Hindlimb muscle (tissue), 1 donor: ENCODE results near the gene LSM14B. TPM values are rescaled to one million over a fixed set of nuclear protein-coding genes. Genes with fewer than 3 reads are reported as not detected.
"Not testable (repeated sequence)": the region's sequence is repeated elsewhere in the genome, so short reads cannot be mapped to it uniquely, and the experiment has no call there.

Experiments used
- DNase-seq: peaks from one replicate; pipeline ENCODE4 v3.0.0-alpha.2; 2013
- polyA plus RNA-seq: library from polyadenylated mRNA; unstranded; fragments of 120-200 nt; gene quantifications from one replicate; pipeline ENCODE4 v1.2.1, GENCODE V29; 2013; ENCODE audit not compliant: insufficient read length

LSM14B gene
- polyA plus RNA-seq, 1 donor = 91.1 TPM

- DNase-seq = no peak
Observed at GRCh38 chr20:62147528-62147927, 25.3 kb downstream of the LSM14B start.

GRCh38 chr20:62148383-62148782 is 26.1 kb downstream of the LSM14B start:
- not testable (repeated sequence) for DNase-seq

GRCh38 chr20:62148908-62149314 is 26.6 kb downstream of the LSM14B start:
- DNase-seq = no peak

- no peak for DNase-seq
Observed at GRCh38 chr20:62149532-62150309, 27.4 kb downstream of the LSM14B start.

- no peak for DNase-seq
Observed at GRCh38 chr20:62150310-62150575, 28.0 kb downstream of the LSM14B start.

- DNase-seq = no peak
Observed at GRCh38 chr20:62151225-62151624, 28.9 kb downstream of the LSM14B start.

GRCh38 chr20:62151835-62152364 is 29.6 kb downstream of the LSM14B start:
- DNase-seq = no peak

- no peak for DNase-seq
Observed at GRCh38 chr20:62155428-62156253, 33.4 kb downstream of the LSM14B start.

- no peak for DNase-seq
Observed at GRCh38 chr20:62156254-62156556, 33.9 kb downstream of the LSM14B start.

- DNase-seq = peak; percentile 64
Observed at GRCh38 chr20:62156592-62157386, 34.5 kb downstream of the LSM14B start.

GRCh38 chr20:62157387-62158087 is 35.3 kb downstream of the LSM14B start:
- no peak for DNase-seq

GRCh38 chr20:62158088-62158400 is 35.8 kb downstream of the LSM14B start:
- DNase-seq = no peak

- no peak for DNase-seq
Observed at GRCh38 chr20:62158541-62158940, 36.3 kb downstream of the LSM14B start.

- no peak for DNase-seq
Observed at GRCh38 chr20:62159052-62159451, 36.8 kb downstream of the LSM14B start.

- no peak for DNase-seq
Observed at GRCh38 chr20:62159839-62160238, 37.6 kb downstream of the LSM14B start.

GRCh38 chr20:62160253-62160652 is 38.0 kb downstream of the LSM14B start:
- DNase-seq = no peak

- no peak for DNase-seq
Observed at GRCh38 chr20:62160876-62161275, 38.6 kb downstream of the LSM14B start.

- no peak for DNase-seq
Observed at GRCh38 chr20:62161347-62161746, 39.1 kb downstream of the LSM14B start.

- no peak for DNase-seq
Observed at GRCh38 chr20:62162765-62163484, 40.6 kb downstream of the LSM14B start.

- DNase-seq = no peak
Observed at GRCh38 chr20:62163485-62163865, 41.2 kb downstream of the LSM14B start.

- no peak for DNase-seq
Observed at GRCh38 chr20:62163986-62164762, 41.9 kb downstream of the LSM14B start.
